ENCODE measurements around the gene BRSK2.

BRSK2 gene

DNA sequence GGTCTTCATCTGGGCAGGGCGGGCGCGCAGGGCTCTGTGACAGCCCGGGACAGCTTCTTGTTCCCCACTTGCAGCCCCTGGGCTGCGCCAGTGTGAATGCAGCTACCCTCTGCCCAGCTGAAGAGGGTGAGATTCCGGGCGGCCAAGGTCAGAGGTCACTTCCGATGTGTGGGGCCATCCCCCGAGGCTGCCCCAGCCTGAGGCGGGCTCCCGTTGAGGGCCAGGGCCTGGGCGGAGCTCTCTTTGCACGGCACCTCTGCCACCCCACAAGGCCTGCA is 72.9 kb downstream of the BRSK2 start:
- DNase-seq (ENCODE audit: low read depth in 2 of 2, low spot score in 1 of 2): no peak

DNA sequence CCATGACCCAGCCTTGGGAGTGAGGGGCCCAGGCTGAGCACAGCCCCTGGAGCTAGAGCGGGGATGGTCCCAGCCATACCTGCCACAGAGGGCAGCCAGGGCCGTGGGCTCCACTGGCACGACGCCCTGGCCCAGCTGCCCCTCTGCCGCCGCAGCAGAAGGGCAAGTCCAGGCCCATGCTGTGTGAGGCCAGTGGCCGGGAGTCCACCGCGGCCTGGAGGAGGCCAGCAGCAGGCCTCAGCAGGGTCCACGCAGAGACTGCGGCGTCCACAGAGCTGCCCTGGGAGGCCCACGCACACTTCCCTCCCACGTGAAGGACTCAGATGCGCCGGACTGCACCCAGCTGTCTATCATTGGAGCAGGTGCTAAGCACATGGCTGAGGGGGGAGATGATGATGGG is 73.3 kb downstream of the BRSK2 start:
- DNase-seq (ENCODE audit: low read depth in 2 of 2, low spot score in 1 of 2): no peak

DNA sequence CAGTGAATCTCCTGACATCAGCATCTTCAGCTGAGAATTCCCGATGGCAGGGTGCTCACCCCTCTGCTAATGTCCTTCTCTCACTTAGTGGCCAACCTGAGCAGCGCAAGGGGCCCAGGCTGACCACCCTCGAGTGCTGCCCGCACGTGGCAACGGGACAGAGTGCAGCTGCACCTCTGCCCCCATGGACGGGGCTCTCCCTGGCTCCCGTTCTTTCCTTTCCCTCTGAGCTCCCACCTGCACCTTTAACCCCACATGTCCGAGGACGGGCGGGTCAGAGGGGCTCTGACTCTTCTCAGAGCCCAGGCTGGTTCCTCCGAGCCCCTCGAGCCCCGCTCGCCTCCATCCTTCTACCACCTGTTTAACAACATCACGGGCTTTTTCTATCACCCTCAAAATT is 77.0 kb downstream of the BRSK2 start:
- DNase-seq (ENCODE audit: low read depth in 2 of 2, low spot score in 1 of 2): no peak

DNA sequence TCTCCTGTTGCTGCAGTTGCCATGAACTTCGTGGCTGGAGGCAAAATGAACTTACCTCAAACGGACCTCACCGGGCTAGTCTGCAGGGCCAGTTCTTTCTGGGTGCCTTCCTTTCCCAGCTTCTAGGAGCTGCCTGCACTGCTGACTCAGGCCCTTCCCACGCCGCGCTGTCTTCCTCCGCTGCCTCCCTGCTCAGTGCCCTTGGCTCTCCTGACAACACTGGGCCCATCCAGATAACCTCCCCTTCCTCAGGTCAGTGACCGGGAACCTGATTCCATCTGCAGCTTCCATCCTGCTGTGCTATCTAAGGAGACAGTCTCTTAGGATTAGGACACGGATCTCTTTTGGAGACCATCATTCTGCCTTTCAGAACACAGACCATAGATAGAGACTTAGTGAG is 77.5 kb downstream of the BRSK2 start:
- DNase-seq (ENCODE audit: low read depth in 2 of 2, low spot score in 1 of 2): no peak

DNA sequence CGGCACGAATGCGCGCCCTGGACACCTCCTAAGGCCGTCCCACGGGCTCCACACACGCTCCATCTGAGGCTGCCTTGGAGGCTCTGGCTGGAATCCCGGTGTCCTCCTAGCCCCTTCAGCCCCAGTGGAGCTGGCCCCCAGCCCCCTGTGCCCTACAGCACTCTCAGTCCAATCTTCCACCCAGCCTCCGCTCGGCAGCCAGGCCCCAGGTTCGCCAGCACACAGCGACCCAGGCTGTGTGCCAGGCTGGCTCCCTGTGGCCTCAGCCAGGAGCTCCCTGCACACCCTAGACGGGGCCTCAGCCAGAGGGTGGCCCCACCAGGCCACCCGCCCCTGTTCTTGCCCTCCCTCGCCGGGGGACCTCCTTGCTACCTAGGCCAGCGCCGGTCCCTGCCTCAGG is 78.3 kb downstream of the BRSK2 start:
- DNase-seq (ENCODE audit: low read depth in 2 of 2, low spot score in 1 of 2): no peak

DNA sequence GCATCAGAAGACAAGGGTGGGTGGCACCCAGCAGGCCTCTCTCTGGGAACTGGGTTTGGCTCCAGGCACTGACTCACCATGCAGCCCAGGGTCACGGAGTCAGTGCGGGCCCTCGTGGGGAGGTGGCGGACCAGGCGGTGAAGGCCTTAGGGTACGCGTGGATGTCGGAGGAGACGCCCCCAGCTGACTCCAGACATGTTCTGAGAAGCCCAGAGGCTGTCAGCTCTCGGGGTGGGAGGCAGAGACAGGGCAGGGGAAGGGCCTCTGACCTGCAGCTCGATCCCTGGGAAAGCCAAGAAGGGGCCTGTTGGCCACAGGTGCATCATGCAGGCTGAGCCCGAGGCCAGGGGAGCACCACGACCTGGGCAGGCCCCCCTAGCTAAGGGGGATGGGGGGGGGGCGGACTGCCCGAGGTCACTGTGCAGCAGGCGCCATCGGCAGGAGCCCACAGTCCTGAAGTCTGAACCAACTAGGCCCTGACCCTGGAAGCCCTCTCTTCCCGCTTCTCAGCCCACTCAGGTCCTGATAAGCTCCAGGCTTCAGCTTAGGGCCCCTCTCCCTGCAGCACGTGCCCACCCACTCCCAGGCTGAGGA is 78.8 kb downstream of the BRSK2 start:
- DNase-seq (ENCODE audit: low read depth in 2 of 2, low spot score in 1 of 2): no peak

DNA sequence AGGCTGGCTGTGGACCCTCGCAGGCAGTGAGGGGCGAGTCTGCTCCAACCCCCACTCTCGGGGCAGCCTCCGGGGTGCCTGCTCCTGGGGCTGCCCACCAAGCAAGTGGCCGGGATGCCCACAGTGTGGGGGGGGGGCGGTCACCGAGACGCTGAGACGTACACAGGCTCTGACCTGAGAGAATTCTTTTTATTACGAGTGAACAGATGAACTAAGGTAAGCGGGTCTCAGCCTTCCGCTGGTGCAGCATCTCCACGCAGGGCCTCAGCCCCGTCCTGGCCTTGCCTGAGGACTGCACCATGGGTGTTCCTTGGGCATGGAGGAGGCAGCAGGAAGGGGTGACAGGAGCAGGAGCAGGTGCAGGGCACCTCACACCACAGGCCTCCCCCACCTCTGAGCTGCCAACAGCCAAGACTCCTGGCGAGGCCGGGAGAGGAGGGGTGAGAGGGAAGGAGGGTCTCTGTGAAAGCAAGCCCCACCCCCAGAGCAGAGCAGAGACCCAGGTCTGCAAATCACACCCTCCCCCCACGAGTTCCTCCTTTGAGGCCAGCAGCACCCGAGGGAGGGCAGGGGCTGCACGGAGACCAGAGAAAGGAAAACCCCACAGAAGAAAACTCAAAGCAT is 79.7 kb downstream of the BRSK2 start:
- no peak for DNase-seq (ENCODE audit: low read depth in 2 of 2, low spot score in 1 of 2)

DNA sequence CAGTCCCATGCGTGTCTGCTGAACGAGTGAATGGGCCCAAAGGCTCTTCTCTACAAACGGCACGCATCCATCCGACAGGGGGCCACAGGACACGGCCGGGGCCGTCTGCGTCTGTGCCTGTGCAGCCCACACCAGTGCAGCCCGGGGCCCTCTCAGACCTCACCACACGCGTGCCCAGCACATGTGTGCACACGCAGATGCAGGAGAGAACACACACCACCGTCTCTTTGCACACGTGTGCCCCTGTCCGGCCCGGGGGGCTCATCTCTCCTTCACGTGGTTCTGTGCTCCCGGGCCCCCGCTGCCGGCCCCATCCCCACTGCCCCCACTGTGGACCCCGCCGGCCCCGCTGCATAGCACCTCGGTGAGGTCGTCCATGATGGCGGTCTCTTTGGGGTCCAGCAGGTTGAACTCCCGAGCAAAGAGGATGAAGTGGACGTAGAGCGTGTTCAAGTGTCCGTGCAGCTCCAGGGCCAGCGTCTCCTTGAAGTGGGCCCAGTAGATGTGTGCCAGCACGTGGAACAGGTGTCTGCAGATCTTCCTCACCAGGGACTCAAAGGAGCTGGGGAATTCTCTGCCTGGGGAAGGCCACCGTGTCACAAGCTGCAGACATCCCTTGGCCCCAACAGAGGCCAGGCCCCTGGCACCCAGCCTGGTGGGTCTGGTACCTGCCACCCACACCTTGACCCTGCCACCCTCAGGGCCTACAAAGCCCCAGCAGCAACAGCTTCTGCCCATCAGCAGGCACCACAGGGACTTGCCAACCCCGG is 80.4 kb downstream of the BRSK2 start:
- no peak for DNase-seq (ENCODE audit: low read depth in 2 of 2, low spot score in 1 of 2)

DNA sequence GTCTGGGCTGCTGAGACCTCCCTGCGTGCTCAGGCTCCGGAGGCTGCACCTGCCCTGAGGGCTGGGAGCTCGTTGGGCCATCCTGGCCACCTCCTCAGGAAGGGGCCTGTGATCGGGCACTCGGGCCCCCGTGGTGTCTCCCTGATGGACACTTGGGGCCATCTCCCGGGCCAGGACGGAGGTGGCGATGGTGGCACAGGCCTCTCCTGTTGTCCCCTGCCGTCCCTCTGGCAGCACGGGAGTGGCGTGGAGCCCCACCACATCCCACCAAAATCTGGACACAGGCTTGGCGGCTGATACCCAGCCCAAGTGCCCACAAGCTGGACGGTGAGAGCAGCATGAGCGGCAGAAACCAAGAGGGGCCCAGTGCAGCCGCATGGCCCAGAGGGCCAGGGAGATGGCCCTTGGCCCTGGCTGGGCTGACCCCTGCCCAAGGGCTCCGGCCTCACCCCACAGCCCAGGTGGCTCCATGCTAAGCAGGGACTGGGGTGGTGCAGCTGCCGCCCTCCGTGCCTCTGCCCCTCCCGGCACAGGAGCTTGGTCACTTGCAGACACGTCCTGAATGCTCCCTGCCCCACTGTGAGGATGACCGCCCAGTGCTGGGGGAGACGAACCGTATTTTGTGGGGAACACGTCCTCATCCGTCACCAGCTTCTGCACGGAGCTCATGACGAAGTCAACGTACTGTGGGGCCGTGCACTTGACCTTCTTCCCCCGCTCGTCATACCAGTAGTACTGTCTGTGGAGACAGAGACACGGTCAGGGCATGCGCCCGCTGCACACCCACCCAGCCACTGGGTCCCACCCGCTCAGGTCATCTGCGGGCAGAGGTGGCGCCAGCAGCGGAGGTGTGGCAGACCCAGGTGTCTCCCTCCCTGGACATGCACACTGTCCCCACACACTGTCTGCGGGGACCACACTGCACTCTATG is 81.2 kb downstream of the BRSK2 start:
- no peak for DNase-seq (ENCODE audit: low read depth in 2 of 2, low spot score in 1 of 2)

DNA sequence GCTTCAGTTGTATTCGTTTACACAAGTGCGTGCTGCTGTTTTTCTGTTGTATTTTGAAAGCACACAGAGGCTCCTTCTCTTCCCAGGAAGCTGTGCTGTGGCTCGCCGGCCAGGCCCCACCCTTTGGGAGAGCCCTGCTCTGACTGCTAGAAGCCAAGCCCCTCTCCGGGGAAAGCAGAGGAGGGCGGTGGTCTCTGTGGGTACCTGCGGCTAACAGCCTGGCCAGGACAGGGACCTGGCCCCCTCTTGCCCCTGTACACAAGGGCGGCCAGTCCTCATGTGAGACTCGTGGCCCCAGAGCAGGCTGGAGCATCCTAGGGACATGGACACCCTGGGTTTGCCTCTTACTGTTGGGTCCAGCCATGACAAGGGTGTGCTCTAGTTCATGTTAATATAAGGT is 82.0 kb downstream of the BRSK2 start:
- DNase-seq (ENCODE audit: low read depth in 2 of 2, low spot score in 1 of 2): no peak

DNA sequence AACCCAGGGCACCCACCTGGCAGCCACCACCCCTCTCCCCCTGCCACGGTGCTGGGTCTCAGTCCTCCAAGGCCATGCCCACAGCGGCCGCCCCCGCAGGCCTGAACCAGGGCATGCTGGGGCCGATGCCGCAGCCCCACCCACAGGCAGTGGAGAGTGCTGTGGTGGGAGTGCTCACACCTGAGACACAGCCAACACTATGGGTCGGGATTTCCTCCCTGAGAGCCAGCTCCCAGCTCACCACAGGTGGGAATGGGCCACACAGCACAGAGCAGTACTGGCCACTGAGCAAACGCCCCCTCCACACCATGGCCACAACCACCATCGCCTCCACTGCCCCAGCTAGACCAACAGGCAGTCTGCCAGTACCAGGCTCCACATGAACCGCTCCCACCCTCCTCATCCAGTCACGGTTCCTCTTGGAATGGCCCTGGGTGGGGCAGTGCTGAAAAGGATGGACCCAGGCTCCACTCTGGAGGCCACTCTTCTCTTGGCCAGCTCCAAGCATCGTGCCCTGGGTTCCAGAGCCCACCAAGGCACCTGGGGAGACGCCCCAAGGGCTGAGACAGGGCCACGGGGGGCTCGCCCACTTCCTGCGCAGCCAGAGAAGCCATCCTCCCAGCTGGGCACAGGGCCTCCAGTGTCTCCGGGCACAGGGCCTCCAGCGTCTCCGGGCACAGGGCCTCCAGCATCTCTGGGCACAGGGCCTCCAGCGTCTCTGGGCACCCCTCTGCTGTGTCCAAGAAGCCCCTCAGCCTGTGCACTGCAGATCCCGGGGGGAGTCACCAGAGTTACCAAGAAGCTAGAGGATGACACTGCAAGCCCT is 82.7 kb downstream of the BRSK2 start:
- no peak for DNase-seq (ENCODE audit: low read depth in 2 of 2, low spot score in 1 of 2)

DNA sequence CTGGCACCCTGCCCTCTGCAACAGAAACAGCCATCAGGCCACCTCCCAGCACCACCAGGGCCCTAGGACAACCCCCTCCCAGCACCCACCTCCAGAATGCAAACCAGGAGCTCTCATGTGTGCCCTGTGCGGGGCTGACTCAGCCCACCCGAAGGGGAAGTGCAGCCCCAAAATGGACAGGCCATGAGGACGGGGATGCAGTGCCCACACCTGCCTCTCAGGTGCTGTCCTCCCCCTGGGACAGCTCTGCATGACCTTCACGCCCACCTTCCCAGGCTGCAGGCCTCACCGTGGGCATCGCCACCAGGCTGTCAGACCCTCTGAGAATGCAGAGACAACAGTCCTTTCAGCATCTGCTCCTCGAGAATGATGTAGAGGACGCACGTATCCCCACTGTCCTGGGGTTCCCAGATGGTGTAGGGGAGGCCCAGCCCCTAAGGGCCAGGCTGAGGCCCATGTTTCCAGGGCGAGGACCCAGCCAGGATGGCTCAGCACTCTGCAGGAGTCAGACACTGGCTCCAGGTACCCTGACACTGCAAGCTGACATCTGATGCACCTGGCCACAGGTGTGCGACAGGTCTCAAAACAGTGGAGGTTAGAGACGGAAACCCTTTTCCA is 83.4 kb downstream of the BRSK2 start:
- no peak for DNase-seq (ENCODE audit: low read depth in 2 of 2, low spot score in 1 of 2)

DNA sequence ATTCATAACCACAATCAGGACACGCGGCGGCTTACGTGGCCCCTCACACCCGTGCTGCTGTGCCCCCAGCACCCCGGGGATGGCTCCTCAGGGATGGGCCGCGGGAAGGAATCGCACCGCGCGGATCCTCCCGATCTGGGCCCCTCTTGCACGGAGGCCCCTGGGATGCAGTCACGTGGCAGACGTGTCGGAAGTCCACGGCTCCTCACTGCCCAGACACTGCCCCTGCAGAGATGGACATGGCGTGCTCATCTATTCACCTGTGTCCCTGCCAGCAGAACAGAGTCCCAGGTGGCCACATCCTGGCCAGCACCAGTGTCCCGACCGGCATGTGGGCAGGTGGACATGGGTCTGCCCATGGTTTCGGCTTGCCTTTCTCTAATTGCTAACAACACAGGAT is 84.1 kb downstream of the BRSK2 start:
- no peak for DNase-seq (ENCODE audit: low read depth in 2 of 2, low spot score in 1 of 2)

DNA sequence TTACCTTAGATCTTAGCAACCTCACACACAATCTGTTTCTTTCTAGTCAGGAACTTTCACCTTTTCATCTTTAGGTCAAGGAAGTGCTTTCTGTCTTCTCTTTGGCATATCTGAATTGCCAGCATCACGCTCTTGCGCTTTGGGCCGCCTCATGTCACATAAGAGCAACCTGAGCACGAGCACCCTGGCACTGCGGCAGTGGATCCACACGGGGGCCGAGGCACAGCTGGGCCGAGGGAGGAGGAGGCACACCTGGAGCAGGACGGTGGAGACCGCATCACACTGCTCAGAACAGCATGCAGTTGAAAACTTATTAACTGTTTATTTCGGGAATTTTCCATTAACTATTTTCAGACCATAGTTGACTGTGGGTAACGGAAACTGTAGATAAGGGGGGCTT is 86.1 kb downstream of the BRSK2 start:
- DNase-seq (ENCODE audit: low read depth in 2 of 2, low spot score in 1 of 2): no peak

DNA sequence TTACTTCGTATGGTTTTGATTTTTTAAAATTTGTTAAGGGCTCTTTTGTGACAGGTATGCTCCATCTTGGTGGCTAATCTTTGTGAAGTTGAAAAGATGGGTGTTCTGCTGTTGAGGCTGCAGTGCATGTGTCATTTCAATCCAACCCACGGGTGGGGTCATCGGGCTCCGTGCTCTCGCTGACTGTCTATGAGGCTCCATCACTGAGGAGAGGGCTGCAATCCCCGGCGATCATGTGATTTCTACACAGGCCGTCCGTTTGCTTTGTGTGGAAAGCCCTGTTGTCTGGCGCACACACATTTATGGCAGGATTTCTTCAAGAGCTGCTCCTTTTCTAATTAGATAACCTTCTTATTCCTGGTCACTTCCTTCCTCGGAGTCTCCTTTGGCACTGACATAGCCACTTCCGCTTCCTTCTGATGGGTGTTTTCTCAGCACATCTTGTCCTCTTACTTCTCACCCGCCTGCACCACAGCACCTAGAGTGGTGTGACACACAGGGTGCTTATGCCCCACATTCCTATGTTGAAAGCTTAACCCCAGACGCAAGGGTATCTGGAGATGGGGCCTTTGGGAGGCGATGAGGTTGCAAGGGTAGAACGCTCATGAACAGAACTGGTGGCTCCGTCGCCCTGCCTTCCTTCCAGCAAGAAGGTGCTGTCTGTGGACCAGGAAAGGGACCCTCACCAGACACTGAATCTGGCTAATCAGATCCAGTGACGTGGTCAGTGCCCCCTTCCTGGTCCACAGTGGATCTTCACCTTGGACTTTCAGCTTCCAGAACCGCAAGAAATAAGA is 87.4 kb downstream of the BRSK2 start:
- DNase-seq (ENCODE audit: low read depth in 2 of 2, low spot score in 1 of 2): no peak

DNA sequence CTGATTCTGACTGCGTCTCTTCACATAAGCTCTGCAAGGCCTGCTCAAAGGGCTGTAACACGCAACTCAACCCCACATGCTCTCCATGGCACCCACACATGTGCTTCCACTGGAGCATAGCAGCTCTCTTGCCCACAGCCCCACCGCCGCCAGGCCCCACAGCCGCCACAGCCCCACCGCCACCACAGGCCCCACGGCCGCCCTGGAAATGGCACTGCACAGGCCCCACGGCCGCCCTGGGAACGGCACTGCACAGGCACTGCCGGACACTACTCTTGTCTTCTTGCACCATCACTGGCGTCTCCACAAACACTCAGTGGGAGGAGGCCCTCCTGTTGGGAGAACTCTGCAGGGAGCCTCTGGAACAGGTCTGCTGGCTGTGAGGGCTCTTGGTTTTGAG is 88.3 kb downstream of the BRSK2 start:
- DNase-seq (ENCODE audit: low read depth in 2 of 2, low spot score in 1 of 2): no peak

DNA sequence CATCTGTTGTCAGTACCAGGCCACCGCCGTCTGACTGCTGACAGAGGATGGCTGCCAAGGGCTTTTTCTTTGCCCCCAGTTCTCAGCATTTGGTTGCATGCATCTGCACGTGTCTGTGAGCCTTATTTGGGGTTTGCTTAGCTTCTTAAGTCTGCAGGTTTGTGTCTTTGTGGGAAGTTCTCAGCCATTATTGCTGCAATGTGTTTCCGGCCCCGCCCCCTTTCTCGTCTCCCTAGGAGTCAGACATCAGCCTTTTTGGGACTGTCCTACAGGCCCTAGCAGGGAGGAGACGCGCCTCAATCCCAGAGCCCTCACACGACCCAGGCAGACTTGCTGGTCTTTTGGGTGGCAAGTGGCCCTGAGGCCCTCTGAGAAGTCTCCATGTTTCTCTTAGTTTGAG is 88.8 kb downstream of the BRSK2 start:
- no peak for DNase-seq (ENCODE audit: low read depth in 2 of 2, low spot score in 1 of 2)

DNA sequence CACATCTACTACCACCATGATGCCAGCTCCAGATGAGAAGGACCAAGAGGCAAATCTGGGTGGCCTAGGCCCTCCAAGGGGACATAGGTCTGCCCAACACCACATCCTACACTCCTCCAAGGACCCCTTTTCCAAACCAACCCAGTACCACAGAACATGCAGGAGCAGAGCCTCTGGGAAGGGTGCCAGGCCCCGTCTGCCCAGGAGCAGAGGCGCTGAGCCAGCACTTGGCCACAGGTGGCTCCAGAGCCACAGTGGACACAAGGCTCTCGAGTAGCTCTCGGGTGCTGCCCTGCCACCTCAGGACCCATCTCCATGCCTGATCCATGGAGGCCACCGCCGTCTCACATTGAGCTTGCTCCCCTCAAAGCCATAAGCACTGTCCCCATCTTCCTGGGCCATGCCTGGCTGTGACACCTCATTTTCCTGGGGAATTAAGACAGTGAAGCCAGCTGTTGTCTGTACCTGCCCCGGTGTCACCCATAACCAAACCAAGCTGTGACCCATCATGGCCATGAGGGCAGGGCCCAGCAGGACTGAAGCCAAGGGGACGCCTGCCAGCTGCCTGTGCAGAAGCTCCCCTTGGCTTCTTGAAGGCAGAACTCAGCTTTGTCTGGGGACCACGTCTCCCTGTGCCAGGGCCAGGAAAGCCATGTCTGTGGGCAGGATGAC is 89.4 kb downstream of the BRSK2 start:
- no peak for DNase-seq (ENCODE audit: low read depth in 2 of 2, low spot score in 1 of 2)

DNA sequence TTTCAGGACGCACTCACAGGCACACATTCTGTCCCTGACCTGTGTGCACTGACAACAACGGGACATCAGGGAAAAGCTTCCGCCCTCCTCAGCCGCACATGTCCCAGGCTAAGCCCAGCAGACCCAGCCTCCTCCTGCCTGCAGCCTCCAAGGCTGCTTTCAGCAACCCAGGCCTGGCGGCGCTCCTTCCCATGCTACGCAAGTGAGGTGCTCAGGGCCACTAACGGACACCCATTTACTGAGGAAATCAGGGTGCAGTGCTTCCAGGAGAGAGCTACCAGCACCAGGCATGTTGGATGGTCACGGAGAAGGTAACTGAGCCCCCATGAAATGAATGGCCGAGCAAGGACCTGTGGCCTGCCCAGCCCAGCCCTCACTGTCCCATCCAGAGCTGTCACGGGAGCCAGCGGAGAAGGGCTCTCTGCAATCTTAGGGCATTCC is 90.0 kb downstream of the BRSK2 start:
- no peak for DNase-seq (ENCODE audit: low read depth in 2 of 2, low spot score in 1 of 2)

All from stimulated activated CD8-positive, alpha-beta memory T cell treated with anti-CD3 and anti-CD28 coated beads, Interleukin-4, amount 100 ng/mL, for 1 hour (primary cell).